Activated naive CD8-positive, alpha-beta T cell treated with anti-CD3 and anti-CD28 coated beads, Interleukin-2, amount 50 U/mL, for 24 hours (primary cell): ENCODE data around the gene HOXA1.

Source experiments
- ATAC-seq: fragments of 150-1000 bp; cut with Tn5 transposase; one replicate; pipeline ENCODE4 v1.10.0; 2021
- DNase-seq: peaks from one replicate; pipeline ENCODE4 v3.0.0; 2021
- H3K27ac Mint-ChIP-seq: one replicate; pipeline ENCODE4 v1.8.0; 2021; ENCODE audit warnings: mild to moderate bottlenecking, mixed read lengths
- H3K27me3 Mint-ChIP-seq: one replicate; pipeline ENCODE4 v1.8.0; 2021; ENCODE audit warnings: mixed read lengths
- H3K36me3 Mint-ChIP-seq: one replicate; pipeline ENCODE4 v1.8.0; 2021; ENCODE audit warnings: low read depth, mixed read lengths
- H3K4me1 Mint-ChIP-seq: one replicate; pipeline ENCODE4 v1.8.0; 2021; ENCODE audit warnings: mixed read lengths
- H3K4me3 Mint-ChIP-seq: one replicate; pipeline ENCODE4 v1.8.0; 2021; ENCODE audit warnings: mild to moderate bottlenecking, moderate library complexity, mixed read lengths
- H3K9me3 Mint-ChIP-seq: one replicate; pipeline ENCODE4 v1.8.0; 2021; ENCODE audit warnings: mixed read lengths

The HOXA1 gene

DNA sequence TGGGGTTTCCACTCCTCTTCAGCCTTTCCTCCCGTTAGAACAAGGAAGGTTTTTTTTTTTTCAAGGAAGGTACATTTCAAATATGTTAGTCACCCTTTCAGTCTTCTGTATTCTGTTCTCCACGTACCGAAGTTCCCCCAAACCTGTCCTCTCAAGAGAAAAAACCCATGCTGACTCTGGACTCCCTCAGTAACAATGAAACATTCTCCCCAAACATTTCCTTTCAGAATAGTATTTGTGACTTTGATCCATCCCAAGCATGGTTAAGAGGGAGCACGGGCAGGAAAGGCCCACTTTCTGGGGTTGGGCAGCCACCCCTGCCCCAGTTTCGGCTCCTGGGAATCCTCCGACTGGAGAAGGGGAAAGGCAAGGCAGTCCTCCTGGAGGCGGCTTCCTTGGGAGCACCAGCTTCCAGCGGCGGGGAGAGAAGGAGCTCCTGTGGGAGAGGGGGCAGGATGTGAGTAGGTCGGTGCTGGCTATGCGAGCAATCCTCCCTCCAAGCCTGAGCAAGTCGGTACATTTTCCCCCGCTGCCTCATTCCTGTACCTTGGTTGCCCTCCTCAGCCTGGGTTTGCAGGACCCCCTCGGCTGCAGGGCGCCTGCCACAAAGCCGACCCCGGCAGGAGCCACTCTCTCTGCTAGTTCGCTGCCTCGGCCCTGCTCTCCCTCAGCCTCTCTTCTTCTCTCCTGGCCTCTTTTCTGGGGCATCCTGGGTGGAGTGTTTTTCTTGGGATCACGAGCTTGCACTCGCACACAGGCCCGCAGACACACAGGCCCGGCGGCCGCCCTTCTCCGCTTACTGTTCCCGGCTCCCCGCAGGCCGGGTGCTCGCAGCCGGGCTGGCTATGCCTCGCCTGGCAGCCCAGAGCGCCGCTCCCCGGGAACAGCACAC, 2.1 kb upstream of the HOXA1 start:
- DNase-seq (no peak), ATAC-seq (no peak)
- Mint-ChIP-seq H3K9me3 (no peaks in the 10 kb centered on the region), H3K27me3 (peaks cover 84% of the 10 kb centered on the region), H3K27ac (no peak overlapping the region), H3K4me3 (peak overlapping the region; percentile 81), H3K4me1 (peaks cover 36% of the 10 kb centered on the region), H3K36me3 (peaks cover 6% of the 10 kb centered on the region)

GRCh38 chr7:27096768-27097514, 1.1 kb upstream of the HOXA1 start:
- Mint-ChIP-seq H3K27me3 (peaks cover 86% of the 10 kb centered on the region), H3K27ac (peak overlapping the region; percentile 49), H3K4me3 (peak overlapping the region; percentile 81), H3K4me1 (peaks cover 29% of the 10 kb centered on the region), H3K9me3 (no peaks in the 10 kb centered on the region), H3K36me3 (peaks cover 6% of the 10 kb centered on the region)
- ATAC-seq = no peak
- peak; percentile 7 for DNase-seq

DNA sequence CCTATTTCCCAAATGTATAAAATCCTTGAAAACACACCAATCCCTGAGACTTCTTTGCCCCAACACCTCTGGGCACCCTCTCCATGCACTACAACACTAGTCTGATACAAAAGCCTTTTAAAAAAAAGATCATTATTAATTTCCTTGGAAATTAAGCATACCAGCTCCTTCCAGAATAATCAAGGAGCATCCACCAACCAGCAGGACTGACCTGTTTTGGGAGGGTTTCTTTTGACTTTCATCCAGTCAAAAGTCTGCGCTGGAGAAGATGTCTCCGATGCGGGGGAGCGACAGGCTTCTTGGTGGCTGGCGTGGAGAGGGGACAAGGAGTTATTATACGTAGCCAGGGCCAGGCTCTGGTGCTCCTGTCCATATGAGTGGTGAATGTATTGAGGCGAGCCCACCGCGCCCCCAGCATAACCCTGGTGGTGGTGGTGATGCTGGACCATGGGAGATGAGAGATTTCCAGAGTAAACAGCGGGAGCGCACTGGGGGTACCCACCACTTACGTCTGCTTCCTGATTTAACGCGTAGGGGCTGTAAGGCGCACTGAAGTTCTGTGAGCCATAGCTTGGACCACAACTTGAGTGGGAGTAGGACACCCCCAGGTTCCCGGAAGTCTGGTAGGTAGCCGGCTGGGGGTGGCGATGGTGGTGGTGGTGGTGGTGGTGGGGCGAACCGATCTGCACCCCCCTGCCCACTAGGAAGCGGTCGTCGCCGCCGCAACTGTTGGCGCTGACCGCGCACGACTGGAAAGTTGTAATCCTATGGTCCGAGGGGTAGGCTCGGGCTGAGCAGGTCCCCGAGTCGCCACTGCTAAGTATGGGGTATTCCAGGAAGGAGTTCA, 527 bp downstream of the HOXA1 start:
- ATAC-seq (no peak), DNase-seq (peak; percentile 20)
- Mint-ChIP-seq H3K27ac (peak overlapping the region; percentile 30), H3K27me3 (peaks cover 86% of the 10 kb centered on the region), H3K4me1 (peaks cover 29% of the 10 kb centered on the region), H3K36me3 (no peaks in the 10 kb centered on the region), H3K9me3 (no peaks in the 10 kb centered on the region), H3K4me3 (peak overlapping the region; percentile 81)

DNA sequence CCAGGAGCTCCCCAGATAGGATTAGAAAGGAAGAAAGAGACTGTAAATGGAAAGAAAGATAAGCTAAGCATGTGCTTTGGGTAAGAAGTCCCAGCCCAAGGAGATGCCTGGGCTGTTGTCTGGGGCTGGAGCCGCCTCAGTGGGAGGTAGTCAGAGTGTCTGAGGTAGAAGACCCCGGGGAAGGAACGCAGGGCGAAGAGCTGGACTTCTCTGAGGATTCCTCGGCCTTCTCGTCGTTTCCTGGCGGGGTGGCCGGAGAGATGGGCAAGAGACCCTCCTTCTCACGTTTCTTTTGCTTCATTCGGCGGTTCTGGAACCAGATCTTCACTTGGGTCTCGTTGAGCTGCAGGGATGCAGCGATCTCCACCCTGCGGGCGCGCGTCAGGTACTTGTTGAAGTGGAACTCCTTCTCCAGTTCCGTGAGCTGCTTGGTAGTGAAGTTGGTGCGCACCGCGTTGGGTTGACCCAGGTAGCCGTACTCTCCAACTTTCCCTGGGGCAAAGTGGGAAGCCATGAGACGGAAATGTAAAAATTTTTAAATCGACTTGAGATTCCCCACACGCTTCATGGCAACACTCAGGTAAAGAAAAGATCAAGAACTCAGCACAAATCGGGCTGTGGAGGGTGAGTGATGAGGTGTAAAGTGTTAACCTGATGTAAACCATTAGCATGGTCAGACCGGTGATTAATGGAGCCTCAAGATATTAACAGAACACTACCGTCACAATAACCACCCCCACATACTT, 1.3 kb downstream of the HOXA1 start:
- Mint-ChIP-seq H3K4me1 (peaks cover 29% of the 10 kb centered on the region), H3K27me3 (peaks cover 88% of the 10 kb centered on the region), H3K9me3 (no peaks in the 10 kb centered on the region), H3K27ac (no peak overlapping the region), H3K4me3 (peak overlapping the region; percentile 81), H3K36me3 (no peaks in the 10 kb centered on the region)
- DNase-seq (no peak), ATAC-seq (no peak)

DNA sequence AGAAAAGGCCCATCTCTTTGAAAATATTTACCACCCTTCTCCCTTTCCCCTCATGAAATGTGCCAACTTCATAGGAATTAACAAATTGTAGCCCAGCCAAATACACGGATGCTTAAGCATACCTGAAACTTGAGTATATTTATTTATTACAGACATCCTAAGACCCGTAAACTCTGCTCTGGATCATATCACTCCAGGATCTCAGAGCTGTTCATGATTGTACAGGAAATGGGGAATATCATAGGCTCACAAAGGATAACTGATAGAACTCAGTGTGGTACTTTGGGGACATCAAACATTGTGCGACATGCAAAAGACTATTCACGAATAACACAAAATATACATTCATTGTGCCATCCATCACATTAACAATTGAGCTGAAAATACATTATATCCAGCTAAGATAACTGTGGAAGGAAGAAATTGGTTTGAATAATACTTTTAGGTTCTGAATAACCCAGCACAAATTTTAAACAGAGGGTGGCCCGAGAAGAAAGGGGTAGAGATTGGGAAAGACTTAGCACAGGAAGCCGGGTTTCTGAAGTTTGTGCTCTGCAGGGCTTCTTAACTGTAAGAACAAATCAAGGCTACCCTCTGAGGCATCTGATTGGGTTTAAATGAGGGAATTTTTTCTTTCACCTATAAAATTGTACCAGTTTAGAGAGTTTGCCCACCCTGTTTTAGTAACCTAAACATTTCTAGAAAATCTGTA, 2.5 kb downstream of the HOXA1 start:
- Mint-ChIP-seq H3K27me3 (peaks cover 88% of the 10 kb centered on the region), H3K36me3 (peaks cover 2% of the 10 kb centered on the region), H3K27ac (no peak overlapping the region), H3K4me1 (peaks cover 26% of the 10 kb centered on the region), H3K9me3 (peaks cover 4% of the 10 kb centered on the region), H3K4me3 (no peak overlapping the region)
- ATAC-seq (no peak), DNase-seq (no peak)

DNA sequence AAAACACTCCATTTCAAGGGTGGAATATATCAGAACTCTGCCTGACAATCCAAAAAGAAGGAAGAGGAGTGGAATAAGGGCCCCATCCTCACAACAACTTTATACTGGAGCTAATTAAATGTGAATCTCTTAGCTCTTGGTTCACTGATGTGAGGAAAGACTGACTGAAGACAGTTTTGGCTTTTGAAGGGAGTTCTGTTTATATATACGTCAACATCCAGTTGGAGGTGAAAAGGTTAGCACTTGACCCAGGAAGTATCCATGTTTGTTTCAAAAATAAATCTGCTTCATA, 3.0 kb downstream of the HOXA1 start:
- Mint-ChIP-seq H3K9me3 (peaks cover 4% of the 10 kb centered on the region), H3K4me3 (no peak overlapping the region), H3K4me1 (peaks cover 25% of the 10 kb centered on the region), H3K27me3 (peaks cover 87% of the 10 kb centered on the region), H3K36me3 (peaks cover 2% of the 10 kb centered on the region), H3K27ac (no peak overlapping the region)
- ATAC-seq = no peak
- DNase-seq = no peak

GRCh38 chr7:27091941-27092818, 3.6 kb downstream of the HOXA1 start:
- H3K4me3 Mint-ChIP-seq = no peak overlapping the region
- peaks cover 4% of the 10 kb centered on the region for H3K36me3 Mint-ChIP-seq
- ATAC-seq = no peak
- H3K27me3 Mint-ChIP-seq = peaks cover 87% of the 10 kb centered on the region
- H3K4me1 Mint-ChIP-seq = peaks cover 22% of the 10 kb centered on the region
- peaks cover 4% of the 10 kb centered on the region for H3K9me3 Mint-ChIP-seq
- no peak for DNase-seq
- no peak overlapping the region for H3K27ac Mint-ChIP-seq

GRCh38 chr7:27091105-27091504, 4.7 kb downstream of the HOXA1 start:
- DNase-seq = no peak
- Mint-ChIP-seq H3K27me3 (peaks cover 89% of the 10 kb centered on the region), H3K27ac (no peak overlapping the region), H3K4me3 (no peak overlapping the region), H3K36me3 (peaks cover 4% of the 10 kb centered on the region), H3K9me3 (peaks cover 4% of the 10 kb centered on the region), H3K4me1 (peaks cover 15% of the 10 kb centered on the region)
- ATAC-seq = no peak

- Mint-ChIP-seq H3K4me3 (no peak overlapping the region), H3K9me3 (peaks cover 4% of the 10 kb centered on the region)
Observed at GRCh38 chr7:27088002-27088922, 7.5 kb downstream of the HOXA1 start.

DNA sequence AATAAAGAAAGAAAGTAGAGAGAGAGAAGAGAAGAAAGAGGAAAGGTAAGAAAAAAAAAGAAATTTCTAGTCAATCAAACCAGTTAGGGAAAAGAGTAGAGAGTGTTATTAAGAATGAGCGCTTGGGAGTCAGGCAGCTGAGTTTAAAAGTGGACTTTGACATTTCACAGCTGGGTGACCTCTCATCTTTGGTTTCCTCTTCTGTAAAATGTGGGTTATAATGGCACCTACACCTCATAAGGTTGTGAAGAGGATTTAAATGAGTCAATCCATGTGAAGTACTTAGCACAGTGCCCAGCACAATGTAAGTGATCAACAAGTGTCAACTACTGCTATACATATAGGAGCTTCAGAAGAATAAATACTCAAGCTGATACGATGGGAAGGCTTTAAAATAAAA, 12.2 kb downstream of the HOXA1 start:
- Mint-ChIP-seq H3K36me3 (peaks cover 2% of the 10 kb centered on the region), H3K4me3 (no peak overlapping the region), H3K27me3 (peaks cover 29% of the 10 kb centered on the region), H3K4me1 (peaks cover 5% of the 10 kb centered on the region), H3K9me3 (no peaks in the 10 kb centered on the region), H3K27ac (no peak overlapping the region)
- no peak for ATAC-seq
- DNase-seq = no peak

More at GRCh38 chr7:27088002-27088922, 7.5 kb downstream of the HOXA1 start:
- Mint-ChIP-seq H3K27me3 (peaks cover 73% of the 10 kb centered on the region), H3K36me3 (peaks cover 4% of the 10 kb centered on the region), H3K27ac (no peak overlapping the region), H3K4me1 (peaks cover 7% of the 10 kb centered on the region)
- ATAC-seq (no peak), DNase-seq (no peak)

- ATAC-seq (no peak), DNase-seq (no peak)
- H3K9me3 Mint-ChIP-seq = no peaks in the 10 kb centered on the region
- peaks cover 16% of the 10 kb centered on the region for H3K27me3 Mint-ChIP-seq
- no peaks in the 10 kb centered on the region for H3K36me3 Mint-ChIP-seq
- no peak overlapping the region for H3K4me3 Mint-ChIP-seq
- H3K4me1 Mint-ChIP-seq = no peaks in the 10 kb centered on the region
- no peak overlapping the region for H3K27ac Mint-ChIP-seq
Observed at GRCh38 chr7:27082171-27082570, 13.6 kb downstream of the HOXA1 start.

GRCh38 chr7:27080844-27081436, 14.9 kb downstream of the HOXA1 start:
- H3K4me1 Mint-ChIP-seq = no peaks in the 10 kb centered on the region
- H3K27ac Mint-ChIP-seq = no peak overlapping the region
- peaks cover 13% of the 10 kb centered on the region for H3K27me3 Mint-ChIP-seq
- no peaks in the 10 kb centered on the region for H3K9me3 Mint-ChIP-seq
- ATAC-seq = no peak
- H3K36me3 Mint-ChIP-seq = no peaks in the 10 kb centered on the region
- H3K4me3 Mint-ChIP-seq = no peak overlapping the region
- no peak for DNase-seq
